ENCODE results near the gene ATIC. TPM values are rescaled to one million over a fixed set of nuclear protein-coding genes. Genes with fewer than 3 reads are reported as not detected.

ATIC gene
- total RNA-seq, 1 donor: 20.3 TPM

- TF ChIP-seq CTCF (IDR thresholded peaks at IDR 0.05; ENCODE audit: insufficient read depth, low read depth, low read length): no peak
- no peak overlapping the region for H3K4me3 ChIP-seq (ENCODE audit: low read depth, low read length)
- DNase-seq (ENCODE audit: low read depth): no peak
Measured at GRCh38 chr2:215372968-215373649, 61.2 kb downstream of the ATIC start.

GRCh38 chr2:215374002-215374401 lies 62.1 kb downstream of the ATIC start:
- TF ChIP-seq CTCF (IDR thresholded peaks at IDR 0.05; ENCODE audit: insufficient read depth, low read depth, low read length): no peak
- no peak overlapping the region for H3K4me3 ChIP-seq (ENCODE audit: low read depth, low read length)
- no peak for DNase-seq (ENCODE audit: low read depth)

- H3K4me3 ChIP-seq (ENCODE audit: low read depth, low read length): no peak overlapping the region
Measured at GRCh38 chr2:215374642-215375466, 63.0 kb downstream of the ATIC start.

GRCh38 chr2:215375467-215375830 lies 63.6 kb downstream of the ATIC start:
- H3K4me3 ChIP-seq (ENCODE audit: low read depth, low read length): no peak overlapping the region
- DNase-seq (ENCODE audit: low read depth): no peak
- TF ChIP-seq CTCF (IDR thresholded peaks at IDR 0.05; ENCODE audit: insufficient read depth, low read depth, low read length): no peak

More at GRCh38 chr2:215374642-215375466, 63.0 kb downstream of the ATIC start:
- DNase-seq (ENCODE audit: low read depth): no peak
- TF ChIP-seq CTCF (IDR thresholded peaks at IDR 0.05; ENCODE audit: insufficient read depth, low read depth, low read length): no peak

- no peak for TF ChIP-seq CTCF (IDR thresholded peaks at IDR 0.05; ENCODE audit: insufficient read depth, low read depth, low read length)
- DNase-seq (ENCODE audit: low read depth): no peak
- no peak overlapping the region for H3K4me3 ChIP-seq (ENCODE audit: low read depth, low read length)
Measured at GRCh38 chr2:215376103-215376780, 64.4 kb downstream of the ATIC start.

GRCh38 chr2:215377283-215377682 lies 65.4 kb downstream of the ATIC start:
- DNase-seq (ENCODE audit: low read depth): no peak
- TF ChIP-seq CTCF (IDR thresholded peaks at IDR 0.05; ENCODE audit: insufficient read depth, low read depth, low read length): no peak

More at GRCh38 chr2:215377283-215377682, 65.4 kb downstream of the ATIC start:
- no peak overlapping the region for H3K4me3 ChIP-seq (ENCODE audit: low read depth, low read length)

Data from fibroblast of villous mesenchyme (primary cell).